Measurements from ENCODE around the gene STK32C.
"Not testable (repeated sequence)": the region's sequence is repeated elsewhere in the genome, so short reads cannot be mapped to it uniquely, and the experiment has no call there.

Gene STK32C

DNA sequence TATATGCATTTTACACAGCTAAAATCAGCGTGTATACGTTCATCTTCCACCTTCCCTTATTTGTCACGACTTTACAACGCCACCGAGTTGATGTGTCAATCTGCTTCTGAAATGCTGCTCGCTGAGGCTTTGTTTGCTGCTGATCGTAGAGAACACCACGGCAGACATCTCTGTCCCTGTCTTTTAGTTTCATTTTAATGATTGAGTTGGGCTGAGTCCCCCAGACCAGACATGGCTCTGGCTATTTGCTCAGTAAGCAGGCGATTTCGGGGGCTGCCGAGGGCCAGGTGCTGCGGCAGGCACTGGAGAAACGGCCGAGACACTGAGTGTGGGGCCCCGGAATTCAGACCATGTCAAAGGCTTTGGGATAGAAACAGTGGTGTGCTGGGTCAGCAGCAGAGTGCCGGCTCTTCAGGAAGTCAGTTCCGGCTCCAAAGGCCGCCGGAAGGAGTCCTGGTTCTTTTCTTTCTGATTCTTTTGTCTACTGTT, 29.2 kb upstream of the STK32C start:
- DNase-seq, result no peak

DNA sequence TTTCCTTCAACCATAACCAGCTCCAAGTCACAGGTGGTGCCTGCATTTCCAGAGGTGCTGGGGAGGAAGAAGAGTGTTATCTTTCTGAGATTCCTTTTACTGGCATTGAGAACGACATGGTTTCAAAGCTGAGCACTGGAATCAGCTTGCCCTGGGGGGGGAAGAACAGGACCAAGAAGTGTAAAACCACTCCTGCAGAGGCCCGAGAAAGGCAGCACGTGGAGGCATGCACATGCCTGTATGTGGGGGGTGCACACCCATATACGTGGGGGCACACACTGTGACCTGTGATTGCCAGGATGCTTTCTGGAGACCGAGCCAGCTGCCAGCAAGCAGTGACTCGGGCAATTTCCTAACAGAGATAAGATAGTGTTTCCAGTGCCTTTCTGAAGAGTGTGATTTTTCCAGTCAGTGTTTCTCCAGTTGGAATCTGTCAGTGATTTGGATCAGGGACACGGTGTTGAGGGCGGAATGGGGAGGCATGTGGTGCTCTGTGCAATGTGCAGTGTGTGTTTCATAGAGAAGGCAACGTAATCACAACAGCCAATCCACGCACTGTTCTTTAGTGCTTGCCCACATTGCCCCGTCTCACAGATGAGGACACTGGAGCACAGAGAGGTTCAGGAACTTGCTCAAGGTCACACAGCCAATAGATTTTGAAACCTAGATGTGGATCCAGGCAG, 28.5 kb upstream of the STK32C start:
- DNase-seq, result no peak

DNA sequence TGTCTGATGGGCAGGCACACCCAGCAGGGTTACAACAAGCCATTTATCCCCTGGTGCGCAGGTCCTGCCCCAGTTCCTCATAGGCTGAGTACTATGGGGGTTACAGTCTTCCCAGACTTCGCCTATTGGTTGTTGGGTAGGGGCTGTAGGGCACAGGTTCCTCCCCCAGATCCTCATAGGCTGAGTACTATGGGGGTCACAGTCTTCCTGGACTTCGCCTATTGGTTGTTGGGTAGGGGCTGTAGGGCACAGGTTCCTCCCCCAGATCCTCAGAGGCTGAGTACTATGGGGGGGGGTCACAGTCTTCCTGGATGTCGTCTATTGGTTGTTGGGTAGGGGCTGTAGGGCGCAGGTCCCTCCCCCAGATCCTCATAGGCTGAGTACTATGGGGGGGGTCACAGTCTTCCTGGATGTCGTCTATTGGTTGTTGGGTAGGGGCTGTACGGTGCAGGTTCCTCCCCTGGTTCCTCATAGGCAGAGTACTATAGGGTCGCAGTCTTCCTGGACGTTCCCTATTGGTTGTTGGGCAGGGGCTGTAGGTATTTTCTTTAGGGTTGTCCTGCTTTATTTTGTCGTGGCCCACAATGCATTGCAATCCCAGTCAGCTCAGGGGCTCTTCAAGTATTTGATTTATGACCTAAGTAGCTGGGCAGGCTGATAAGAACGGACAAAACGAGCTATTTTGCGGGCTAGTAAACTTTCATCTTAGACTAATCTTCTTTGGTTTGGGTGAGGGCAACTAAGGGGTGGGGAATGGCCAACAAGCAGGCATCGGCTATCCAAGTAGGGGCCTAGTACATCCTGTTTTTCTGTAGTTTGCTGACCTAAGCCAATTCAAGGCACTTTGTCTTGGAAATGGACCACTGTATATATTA, 27.7 kb upstream of the STK32C start:
- no peak for DNase-seq

DNA sequence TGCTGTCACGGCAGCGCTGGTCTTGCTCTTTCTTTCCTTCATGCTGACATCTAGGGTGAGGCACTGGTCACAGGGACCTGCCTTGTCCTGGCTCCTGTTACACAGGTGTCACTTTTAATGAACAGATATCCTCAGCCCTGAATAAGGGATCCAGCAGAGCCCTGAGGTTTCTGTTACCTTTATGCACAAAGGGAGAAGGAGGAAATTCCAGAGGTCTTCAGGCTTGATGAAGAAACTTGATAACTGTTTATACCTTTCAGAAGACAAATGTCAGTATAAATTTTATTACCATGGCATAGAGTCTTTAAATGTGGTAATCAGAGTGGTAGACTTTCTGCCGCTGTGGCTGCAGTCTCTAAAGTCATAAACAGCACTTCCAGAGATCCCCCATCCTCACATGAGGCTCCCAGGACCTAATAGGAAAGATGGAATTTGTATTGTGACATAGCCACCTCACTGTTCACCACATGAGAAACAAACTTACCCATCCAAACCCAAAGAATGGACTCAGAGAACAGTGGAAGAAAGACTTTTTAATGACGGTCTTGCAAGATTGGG, 27.0 kb upstream of the STK32C start:
- no peak for DNase-seq

DNA sequence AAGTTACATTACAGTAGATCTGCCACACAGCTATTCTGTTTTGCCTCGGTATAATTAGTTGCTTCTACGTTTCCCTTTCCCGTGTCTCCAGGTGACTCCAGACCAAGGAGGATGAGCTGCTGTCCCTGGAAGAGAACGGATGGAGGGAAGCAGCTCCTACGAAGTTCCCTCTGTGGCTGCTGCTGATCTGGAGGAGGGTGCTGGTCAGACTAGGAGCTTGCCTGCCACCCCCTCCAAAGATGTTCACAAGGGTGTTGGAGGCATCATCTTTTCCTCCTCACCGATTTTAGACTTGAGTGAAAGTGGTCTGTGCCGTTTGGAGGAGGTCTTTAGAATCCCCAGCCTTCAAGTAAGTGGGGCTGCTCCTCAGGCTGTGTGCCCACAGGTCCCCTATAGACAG, 25.6 kb upstream of the STK32C start:
- DNase-seq, result no peak

DNA sequence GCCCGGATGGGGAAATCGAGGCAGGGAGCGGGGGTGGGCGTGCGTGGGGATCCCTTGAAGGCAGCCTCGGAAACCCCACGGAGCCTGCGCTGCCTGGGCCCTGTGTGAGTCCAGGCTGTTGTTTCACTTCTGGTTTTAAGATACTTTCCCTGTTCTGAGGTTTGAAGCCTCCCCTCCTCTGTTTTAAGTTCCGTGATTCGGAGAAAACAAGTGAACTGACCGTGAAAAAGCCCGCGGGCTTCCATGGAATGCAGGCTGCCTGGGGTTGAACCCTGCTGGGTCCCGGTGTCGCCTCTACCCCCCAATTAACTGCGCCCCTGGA, 24.6 kb upstream of the STK32C start:
- no peak for DNase-seq

DNA sequence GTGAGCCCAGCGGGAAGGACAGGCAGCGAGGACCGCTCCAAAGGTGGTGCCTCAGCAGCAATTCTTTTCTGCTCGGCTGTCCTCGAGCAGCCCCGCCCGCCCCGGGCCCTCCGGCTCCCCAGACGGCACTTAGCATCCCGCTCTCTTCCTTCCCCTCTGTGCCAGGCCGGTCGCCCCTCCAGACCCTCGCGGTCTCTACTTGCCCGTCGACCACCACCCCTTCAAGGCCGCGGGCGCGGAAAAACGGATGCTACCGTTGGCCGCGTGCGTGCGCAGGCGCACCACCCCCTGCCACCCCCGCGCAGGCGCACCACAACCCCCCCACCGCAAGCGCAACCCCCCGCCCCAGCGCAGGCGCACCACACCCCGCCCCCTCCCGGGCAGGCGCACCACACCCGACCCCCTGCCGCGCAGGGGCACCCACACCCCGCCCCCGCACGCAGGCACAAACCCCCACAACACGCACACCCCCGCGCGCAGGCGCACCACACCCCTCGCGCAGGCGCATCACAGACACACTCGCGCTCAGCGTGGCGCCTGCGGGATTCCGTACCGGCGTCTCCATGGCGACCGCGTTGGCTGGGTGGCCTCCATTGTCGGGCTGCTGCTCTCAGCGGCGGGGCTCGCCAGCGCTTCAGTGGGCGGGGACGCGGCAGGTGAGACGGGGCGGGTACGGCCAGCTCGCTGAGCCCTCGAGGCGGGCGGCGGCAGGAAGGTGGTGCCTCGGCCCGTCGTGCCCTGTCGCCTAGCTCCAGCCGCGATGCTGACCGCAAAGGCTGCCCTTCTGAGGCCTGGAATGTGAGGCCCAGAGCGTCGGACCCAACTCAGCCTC, 24.1 kb upstream of the STK32C start, which contains the start of gene LRRC27:
LRRC27 (plus strand) TSS at position 593 of the 832 bp plus-strand sequence. CDS start 1,332 bp downstream, outside the sequence.
- DNase-seq, result peak; percentile 97

DNA sequence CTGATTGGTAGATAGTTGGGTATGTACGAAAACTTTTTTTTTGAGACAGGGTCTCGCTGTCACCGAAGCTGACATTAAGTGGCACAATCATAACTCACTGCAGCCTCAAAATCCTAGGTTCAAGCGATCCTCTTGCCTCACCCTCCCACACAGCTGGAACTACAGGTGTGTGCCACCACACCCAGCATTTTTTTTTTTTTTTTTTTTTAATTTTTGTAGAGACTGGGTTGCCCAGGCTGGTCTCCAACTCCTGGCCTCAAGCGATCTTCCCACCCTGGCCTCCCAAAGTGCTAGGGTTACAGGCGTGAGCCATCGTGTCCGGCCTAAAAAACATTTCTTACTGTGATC, 22.7 kb upstream of the STK32C start:
- no peak for DNase-seq

DNA sequence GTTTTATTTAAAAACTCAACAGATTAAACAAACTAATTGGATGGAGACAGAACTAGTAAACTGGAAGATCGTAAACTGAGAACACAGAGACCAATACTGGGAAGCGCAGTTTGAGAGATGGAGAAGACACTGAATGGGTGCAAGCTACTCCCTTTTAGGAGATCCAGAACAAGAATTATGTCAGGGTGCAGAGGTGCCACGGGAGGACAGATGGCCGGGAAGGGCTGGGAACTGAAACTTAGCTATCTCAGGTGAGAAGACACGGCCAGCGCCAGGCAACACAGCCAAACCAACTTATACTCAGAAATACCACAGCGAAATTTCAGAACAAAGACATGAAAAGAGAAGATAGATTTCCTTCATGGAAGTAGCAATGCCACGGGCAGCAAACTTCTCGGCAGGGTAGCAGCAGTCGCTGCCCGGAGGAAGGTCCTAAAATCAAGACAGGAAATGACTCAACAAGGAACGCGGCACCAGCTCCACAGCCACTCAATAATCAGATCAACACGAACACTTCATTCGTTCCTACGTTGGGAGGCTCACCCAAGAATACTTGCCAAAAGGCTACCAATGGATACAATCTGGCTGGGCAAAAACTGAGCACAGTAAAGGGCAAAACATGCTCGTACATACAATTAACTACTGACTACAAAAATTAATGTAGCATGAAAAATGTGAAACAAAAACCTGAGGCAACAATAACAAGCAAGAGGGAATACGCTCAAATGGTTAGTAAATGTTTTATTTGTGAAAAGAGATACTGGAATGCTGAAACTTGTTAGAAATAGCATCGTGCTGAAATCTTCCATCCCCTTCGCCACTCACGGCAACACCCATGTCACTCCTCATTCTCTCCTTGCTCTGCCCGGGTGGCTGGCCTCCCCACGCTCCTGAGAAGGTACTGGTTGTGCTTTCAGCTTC, 22.1 kb upstream of the STK32C start:
- DNase-seq, result peak; percentile 41

DNA sequence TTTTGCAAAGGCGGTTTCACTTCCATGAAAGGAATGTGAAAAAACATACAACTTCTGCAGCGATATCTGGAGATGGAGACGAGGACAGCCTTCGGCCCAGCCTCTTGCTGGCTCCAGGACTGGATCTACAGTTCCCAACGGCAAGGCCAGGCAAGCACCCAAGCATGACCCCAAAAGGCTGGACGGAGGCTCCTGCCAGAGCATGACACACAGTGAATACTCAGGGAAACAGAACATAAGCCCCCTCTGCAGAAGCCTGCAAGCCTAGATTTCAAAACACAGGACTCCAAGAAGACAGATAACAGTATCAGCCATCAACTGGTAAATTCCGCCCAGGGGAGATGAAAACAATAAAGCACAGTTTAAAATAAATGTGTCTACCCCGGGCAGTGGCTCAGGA, 21.0 kb upstream of the STK32C start:
- no peak for DNase-seq

DNA sequence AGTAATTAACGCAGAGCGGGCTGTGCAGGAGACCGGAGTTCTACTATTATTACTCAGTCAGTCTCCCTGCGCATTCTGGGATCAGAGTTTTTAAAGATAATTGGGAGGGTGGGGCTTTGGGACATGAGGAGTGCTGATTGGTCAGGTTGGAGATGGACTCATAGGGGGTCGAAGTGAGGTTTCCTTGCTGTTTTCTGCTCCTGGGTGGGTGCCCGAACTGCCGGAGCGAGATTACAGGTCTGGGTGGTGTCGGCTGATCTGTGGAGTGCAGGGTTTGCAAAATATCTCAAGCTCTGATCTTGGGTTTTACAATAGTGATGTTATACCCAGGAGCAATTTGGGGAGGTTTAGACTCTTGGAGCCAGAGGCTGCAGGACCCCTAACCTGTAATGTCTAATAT, 20.4 kb upstream of the STK32C start:
- no peak for DNase-seq

DNA sequence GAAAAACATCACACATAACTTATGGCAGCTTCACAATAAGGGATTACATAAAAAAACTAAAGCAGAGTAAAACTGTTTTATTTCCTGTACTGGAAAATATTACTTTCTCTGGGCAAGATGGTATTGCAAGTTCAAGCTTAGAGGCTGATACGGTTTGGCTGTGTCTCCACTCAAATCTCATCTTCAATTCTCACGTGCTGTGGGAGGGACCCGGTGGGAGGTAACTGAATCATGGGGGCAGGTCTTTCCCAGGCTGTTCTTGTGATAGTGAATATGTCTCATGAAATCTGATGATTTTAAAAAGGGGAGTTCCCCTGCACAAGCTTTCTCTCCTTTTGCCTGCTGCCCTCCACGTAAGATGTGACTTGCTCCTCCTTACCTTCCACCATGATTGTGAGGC, 19.2 kb upstream of the STK32C start:
- DNase-seq, result no peak

DNA sequence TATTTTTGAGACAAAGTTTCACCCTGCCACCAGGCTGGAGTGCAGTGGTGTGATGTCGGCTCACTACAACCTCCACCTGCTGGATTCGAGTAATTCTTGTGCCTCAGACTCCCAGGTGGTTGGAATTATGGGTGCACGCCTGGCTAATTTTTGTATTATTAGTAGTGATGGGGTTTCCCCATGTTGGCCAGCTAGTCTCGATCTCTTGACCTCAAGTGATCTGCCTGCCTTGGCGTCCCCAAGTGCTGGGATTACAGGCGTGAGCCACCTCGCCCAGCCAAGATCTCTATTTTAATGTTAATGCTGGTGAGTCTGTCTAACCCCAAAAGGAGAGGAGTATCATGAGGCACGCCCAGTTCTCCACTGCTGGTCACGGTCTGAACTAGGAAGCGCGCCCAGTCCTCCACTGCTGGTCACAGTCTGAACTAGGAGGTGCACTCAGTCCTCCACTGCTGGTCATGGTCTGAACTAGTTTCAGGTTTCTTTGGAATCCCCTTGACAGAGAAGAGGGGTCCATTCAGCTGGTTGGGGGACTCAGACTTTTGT, 18.7 kb upstream of the STK32C start:
- no peak for DNase-seq

DNA sequence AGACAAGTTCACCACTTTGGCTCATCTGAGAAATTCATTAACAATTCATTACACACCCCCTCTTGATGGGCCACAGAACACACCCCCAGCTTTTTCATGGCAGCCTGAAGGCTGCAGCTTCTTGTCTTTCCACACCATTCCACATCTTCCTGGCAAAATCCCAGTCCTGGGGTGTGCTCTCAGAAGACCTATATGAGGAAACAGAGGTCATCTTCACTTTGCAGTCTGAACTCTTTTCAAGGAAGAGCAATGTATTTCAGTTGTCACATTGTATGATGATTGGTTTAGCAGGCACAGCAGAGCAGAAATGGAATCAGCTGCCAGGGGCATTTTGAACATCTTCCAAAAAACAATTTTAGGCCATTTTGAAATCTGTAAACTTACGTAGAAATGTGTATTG, 16.4 kb upstream of the STK32C start:
- no peak for DNase-seq

DNA sequence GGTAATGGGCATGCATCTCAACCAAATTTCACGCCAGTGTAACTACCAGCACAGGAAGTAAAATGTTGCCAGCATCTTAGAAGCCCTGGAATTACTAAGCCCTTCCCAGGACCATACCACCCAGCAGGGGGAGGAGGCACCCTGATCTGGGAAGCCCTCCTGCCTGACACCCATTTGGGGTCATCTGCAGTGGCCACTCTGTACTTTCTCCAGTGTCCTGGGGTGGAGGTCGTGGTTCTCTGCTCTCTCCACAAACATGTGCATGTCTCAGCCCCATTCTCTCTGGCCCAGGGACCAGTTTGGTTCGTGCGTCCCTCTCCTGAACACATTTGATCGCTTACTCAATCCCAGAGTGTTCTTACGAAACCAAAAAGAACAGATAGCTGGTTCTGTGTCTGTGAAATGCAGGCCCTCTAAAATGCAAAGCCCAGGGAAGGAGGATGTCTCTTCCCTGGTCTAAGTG, 14.9 kb upstream of the STK32C start:
- peak; percentile 41 for DNase-seq

DNA sequence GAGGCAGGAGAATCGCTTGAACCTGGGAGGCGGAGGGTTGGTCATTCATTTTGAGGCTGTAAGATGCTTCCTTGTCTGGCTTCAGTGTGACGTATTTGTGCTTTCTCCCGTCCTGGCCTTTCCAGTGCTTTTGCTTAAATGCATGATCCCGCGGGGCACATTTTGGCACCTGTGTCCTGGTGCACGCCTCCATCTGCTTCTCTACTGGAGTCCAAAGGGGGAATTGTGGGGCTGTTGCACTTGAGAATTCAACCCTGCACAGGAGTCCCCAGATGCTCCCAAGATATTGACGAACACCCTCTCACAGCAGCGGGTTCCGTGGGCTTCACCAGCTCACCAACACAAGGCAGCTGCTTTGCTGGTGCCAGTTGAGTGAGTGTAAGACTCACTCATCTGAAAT, 14.0 kb upstream of the STK32C start:
- no peak for DNase-seq

DNA sequence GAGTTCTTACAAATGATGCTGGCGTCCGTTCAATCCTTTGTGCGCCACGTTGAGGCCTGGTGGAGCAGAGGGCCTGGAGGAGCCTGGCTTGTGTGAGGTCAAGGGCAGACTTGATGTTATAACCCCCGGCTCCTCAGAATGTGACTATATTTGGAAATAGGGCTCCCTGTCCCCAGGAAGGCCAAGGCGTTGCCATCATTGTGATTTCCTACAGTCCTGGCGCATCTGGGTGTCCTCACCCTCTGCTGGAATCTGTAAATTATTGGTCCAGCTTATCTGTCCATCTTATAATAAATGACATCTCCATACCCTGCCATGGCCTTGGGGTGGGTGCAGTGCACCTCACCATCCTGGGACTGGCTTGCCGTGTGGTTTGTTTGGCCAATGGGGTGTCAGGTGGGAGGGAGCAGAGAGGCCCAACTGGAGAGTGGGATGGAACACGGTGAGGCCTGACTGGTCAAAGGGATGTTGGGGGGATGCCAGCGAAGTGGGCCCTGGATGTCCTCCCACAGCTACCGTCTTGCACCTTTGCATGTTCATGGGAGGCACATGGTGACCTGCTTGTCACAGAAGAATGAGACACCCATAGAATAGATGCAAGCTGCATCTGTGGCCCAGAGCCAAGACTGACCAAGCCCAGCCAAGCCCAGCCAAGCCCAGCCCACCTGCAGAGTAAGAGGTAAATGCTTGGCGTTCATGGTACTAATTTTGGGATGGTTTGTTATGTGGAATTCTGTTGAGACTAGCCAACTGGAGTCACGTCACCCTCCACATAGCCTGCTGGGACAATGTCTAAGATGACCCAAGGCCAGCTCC, 13.1 kb upstream of the STK32C start:
- no peak for DNase-seq

DNA sequence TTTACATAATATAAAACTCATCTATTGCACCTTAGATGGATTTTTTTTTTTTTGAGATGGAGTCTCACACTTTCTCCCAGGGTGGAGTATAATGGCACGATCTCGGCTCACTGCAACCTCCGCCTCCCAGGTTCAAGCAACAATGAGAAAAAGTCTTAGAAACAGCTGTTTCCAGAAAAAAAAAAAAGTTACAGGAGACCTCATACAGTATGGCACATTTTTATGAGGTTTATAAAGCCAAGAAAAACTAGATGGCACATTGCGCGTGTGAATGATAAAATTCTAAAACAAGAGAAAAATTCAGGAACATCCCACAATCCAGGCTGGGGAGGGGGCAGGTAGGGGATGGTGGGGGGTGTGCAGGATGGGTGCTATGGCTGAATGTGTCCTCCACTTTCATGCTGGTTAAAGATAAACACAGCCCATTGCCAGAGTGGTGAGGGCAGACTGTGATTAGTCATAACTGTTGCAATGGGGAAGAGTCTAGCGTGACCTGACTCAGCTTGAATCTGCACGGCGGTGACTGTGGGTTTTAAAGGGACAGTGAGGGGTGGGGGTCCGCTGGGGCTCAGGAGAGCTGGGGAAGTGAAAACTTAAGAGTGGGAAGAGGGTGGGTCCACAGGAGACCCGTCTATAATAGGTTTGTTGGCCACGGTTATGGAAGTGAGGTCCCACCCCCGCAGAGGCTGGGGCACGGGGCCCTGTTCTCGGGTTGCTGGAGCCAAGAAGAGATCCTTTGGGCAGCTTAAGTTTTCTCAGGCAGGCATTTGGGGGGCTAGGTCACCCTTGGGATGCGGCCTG, 12.3 kb upstream of the STK32C start:
- DNase-seq, result peak; percentile 88

DNA sequence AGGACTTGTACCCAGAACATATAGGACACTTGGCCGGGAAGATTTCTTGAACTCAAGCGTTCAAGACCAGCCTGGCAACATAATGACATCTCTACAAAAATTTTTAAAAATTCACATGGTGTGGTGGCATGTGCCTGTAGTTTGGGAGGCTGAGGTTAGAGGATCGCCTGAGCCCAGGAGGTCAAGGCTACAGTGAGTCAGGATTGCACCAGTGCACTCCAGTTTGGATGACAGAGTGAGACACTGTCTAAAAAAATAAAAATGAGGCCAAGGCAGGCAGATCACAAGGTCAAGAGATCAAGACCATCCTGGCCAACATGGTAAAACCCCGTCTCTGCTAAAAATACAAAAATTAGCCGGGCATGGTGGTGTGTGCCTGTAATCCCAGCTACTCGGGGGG, 9.7 kb upstream of the STK32C start:
- DNase-seq, result not testable (repeated sequence)

DNA sequence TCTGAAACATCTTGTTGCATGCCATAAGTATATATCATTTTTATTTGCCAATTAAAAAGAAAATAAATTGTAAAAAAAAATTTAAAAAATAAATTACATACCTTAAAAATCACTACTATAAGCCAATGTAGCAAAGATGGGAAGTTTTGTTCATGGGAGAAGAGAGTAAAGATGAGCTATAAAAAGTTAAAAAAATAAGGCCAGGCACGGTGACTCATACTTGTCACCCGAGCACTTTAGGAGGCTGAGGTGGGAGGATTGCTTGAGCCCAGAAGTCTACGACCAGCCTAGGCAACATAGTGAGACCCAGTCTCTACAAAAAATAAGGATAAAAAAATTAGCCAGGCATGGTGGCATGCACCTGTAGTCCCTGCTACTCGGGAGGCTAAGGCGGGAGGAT, 8.4 kb upstream of the STK32C start:
- no peak for DNase-seq

Data from fibroblast of upper back skin (primary cell).